Activated CD4-positive, alpha-beta T cell treated with anti-CD3 and anti-CD28 coated beads, Interleukin-2, amount 50 U/mL, for 16 hours (primary cell): ENCODE measurements around the gene ZNF503.
"Not testable (repeated sequence)": the region's sequence is repeated elsewhere in the genome, so short reads cannot be mapped to it uniquely, and the experiment has no call there.

ENCODE experiments used
- DNase-seq: peaks from one replicate; pipeline ENCODE4 v3.0.0-alpha.2; 2020

ZNF503 gene

GRCh38 chr10:75394221-75394620 is 7.3 kb downstream of the ZNF503 start:
- no peak for DNase-seq

- no peak for DNase-seq
Measured at GRCh38 chr10:75392744-75393143, 8.8 kb downstream of the ZNF503 start.

GRCh38 chr10:75392271-75392670 is 9.3 kb downstream of the ZNF503 start:
- no peak for DNase-seq

- DNase-seq: no peak
Measured at GRCh38 chr10:75390178-75390577, 11.4 kb downstream of the ZNF503 start.

- no peak for DNase-seq
Measured at GRCh38 chr10:75388082-75388481, 13.5 kb downstream of the ZNF503 start.

GRCh38 chr10:75386128-75386527 is 15.4 kb downstream of the ZNF503 start:
- DNase-seq: no peak

- DNase-seq: no peak
Measured at GRCh38 chr10:75379817-75380216, 21.7 kb downstream of the ZNF503 start.

GRCh38 chr10:75379212-75379724 is 22.3 kb downstream of the ZNF503 start:
- no peak for DNase-seq

GRCh38 chr10:75378379-75378778 is 23.2 kb downstream of the ZNF503 start:
- no peak for DNase-seq

GRCh38 chr10:75377869-75378268 is 23.7 kb downstream of the ZNF503 start:
- no peak for DNase-seq

GRCh38 chr10:75375838-75376237 is 25.7 kb downstream of the ZNF503 start:
- DNase-seq: no peak

GRCh38 chr10:75371010-75371409 is 30.6 kb downstream of the ZNF503 start:
- no peak for DNase-seq

- not testable (repeated sequence) for DNase-seq
Measured at GRCh38 chr10:75369838-75370237, 31.7 kb downstream of the ZNF503 start.

GRCh38 chr10:75367901-75368300 is 33.7 kb downstream of the ZNF503 start:
- DNase-seq: no peak

- no peak for DNase-seq
Measured at GRCh38 chr10:75367021-75367487, 34.5 kb downstream of the ZNF503 start.

- no peak for DNase-seq
Measured at GRCh38 chr10:75363431-75363830, 38.1 kb downstream of the ZNF503 start.

- DNase-seq: not testable (repeated sequence)
Measured at GRCh38 chr10:75359876-75360275, 41.7 kb downstream of the ZNF503 start.

- DNase-seq: no peak
Measured at GRCh38 chr10:75358835-75359421, 42.6 kb downstream of the ZNF503 start.

- DNase-seq: no peak
Measured at GRCh38 chr10:75358132-75358531, 43.4 kb downstream of the ZNF503 start.

- DNase-seq: no peak
Measured at GRCh38 chr10:75357500-75357899, 44.1 kb downstream of the ZNF503 start.

- DNase-seq: no peak
Measured at GRCh38 chr10:75356484-75356883, 45.1 kb downstream of the ZNF503 start.

GRCh38 chr10:75355706-75356105 is 45.9 kb downstream of the ZNF503 start:
- no peak for DNase-seq

- DNase-seq: no peak
Measured at GRCh38 chr10:75353183-75353582, 48.4 kb downstream of the ZNF503 start.

- no peak for DNase-seq
Measured at GRCh38 chr10:75352650-75353049, 48.9 kb downstream of the ZNF503 start.

GRCh38 chr10:75351637-75352036 is 49.9 kb downstream of the ZNF503 start:
- no peak for DNase-seq
